Neural progenitor cell (in vitro differentiated cells): ENCODE results near the gene AMBN. TPM values are rescaled to one million over a fixed set of nuclear protein-coding genes. Genes with fewer than 3 reads are reported as not detected.
"Not testable (repeated sequence)": the region's sequence is repeated elsewhere in the genome, so short reads cannot be mapped to it uniquely, and the experiment has no call there.

ENCODE experiments used
- DNase-seq: peaks from one replicate; pipeline ENCODE4 v3.0.0-alpha.2; 2016; ENCODE audit warnings: low spot score
- H2AFZ ChIP-seq: fragments of 200-600 bp; sonication (generic); replicated peaks from 2 replicates; pipeline ENCODE4 v1.6.1; 2016; ENCODE audit warnings: antibody characterized with exemption
- H3F3A ChIP-seq: fragments of 200-600 bp; sonication (generic); 2 replicates; pipeline ENCODE4 v1.6.1; 2016; ENCODE audit warnings: antibody characterized with exemption, low read depth
- H3K27ac ChIP-seq: fragments of 200-600 bp; sonication (generic); 2 replicates; pipeline ENCODE4 v1.5.1; 2016; ENCODE audit warnings: mild to moderate bottlenecking
- H3K27me3 ChIP-seq: fragments of 200-600 bp; sonication (generic); 2 replicates; pipeline ENCODE4 v1.6.1; 2016; ENCODE audit warnings: mild to moderate bottlenecking, moderate library complexity
- H3K36me3 ChIP-seq: fragments of 200-600 bp; sonication (generic); 2 replicates; pipeline ENCODE4 v1.5.1; 2016
- H3K4me1 ChIP-seq: fragments of 200-600 bp; sonication (generic); 2 replicates; pipeline ENCODE4 v1.6.1; 2016; ENCODE audit warnings: mixed run types
- H3K4me2 ChIP-seq: fragments of 200-600 bp; sonication (generic); 2 replicates; pipeline ENCODE4 v1.6.1; 2016
- H3K4me3 ChIP-seq: fragments of 200-600 bp; sonication (generic); 2 replicates; pipeline ENCODE4 v1.5.1; 2016
- H3K79me2 ChIP-seq: fragments of 200-600 bp; sonication (generic); 2 replicates; pipeline ENCODE4 v1.6.1; 2016; ENCODE audit warnings: low read depth
- H3K9ac ChIP-seq: fragments of 200-600 bp; sonication (generic); 2 replicates; pipeline ENCODE4 v1.6.1; 2016
- H3K9me3 ChIP-seq: fragments of 200-600 bp; sonication (generic); 2 replicates; pipeline ENCODE4 v1.5.1; 2016; ENCODE audit warnings: low read depth
- H4K20me1 ChIP-seq: fragments of 200-600 bp; sonication (generic); 2 replicates; pipeline ENCODE4 v1.6.1; 2016; ENCODE audit warnings: low read depth
- H3K27ac Mint-ChIP-seq: 3 replicates; pipeline ENCODE4 v1.8.0; 2021; ENCODE audit warnings: mixed read lengths
- H3K27me3 Mint-ChIP-seq: 2 replicates; pipeline ENCODE4 v1.8.0; 2022; ENCODE audit warnings: low read depth, mild to moderate bottlenecking, inconsistent platforms, moderate library complexity, mixed read lengths; ENCODE audit not compliant: insufficient read depth
- H3K36me3 Mint-ChIP-seq: 3 replicates; pipeline ENCODE4 v1.8.0; 2021; ENCODE audit warnings: mixed read lengths
- H3K4me1 Mint-ChIP-seq: 3 replicates; pipeline ENCODE4 v1.8.0; 2021; ENCODE audit warnings: mixed read lengths
- H3K4me3 Mint-ChIP-seq: 3 replicates; pipeline ENCODE4 v1.8.0; 2021; ENCODE audit warnings: mild to moderate bottlenecking, moderate library complexity, mixed read lengths
- H3K9me3 Mint-ChIP-seq: 3 replicates; pipeline ENCODE4 v1.8.0; 2020; ENCODE audit warnings: mixed read lengths
- EZH2 ChIP-seq: fragments of 200-600 bp; sonication (generic); IDR thresholded peaks from 2 replicates; pipeline ENCODE4 v1.6.1; 2017; ENCODE audit warnings: antibody characterized with exemption, mild to moderate bottlenecking, moderate library complexity
- EZH2phosphoT487 ChIP-seq: fragments of 200-600 bp; sonication (generic); IDR thresholded peaks from 2 replicates; pipeline ENCODE4 v1.6.1; 2017; ENCODE audit warnings: antibody characterized with exemption
- total RNA-seq: library from RNA; depleted of rRNA; stranded (reverse); fragments of >200 nt; gene quantifications from 2 replicates; pipeline ENCODE4 v1.2.3, GENCODE V29; 2015; ENCODE audit warnings: low replicate concordance
- TF ChIP-seq, protein P1 (sequence below): fragments of 200-600 bp; sonication (generic); IDR thresholded peaks from 2 replicates; pipeline ENCODE4 v1.5.1; 2017; ENCODE audit warnings: antibody characterized with exemption, mild to moderate bottlenecking

The AMBN gene
- total RNA-seq, 1 donor from 2014 or later = not detected

DNA sequence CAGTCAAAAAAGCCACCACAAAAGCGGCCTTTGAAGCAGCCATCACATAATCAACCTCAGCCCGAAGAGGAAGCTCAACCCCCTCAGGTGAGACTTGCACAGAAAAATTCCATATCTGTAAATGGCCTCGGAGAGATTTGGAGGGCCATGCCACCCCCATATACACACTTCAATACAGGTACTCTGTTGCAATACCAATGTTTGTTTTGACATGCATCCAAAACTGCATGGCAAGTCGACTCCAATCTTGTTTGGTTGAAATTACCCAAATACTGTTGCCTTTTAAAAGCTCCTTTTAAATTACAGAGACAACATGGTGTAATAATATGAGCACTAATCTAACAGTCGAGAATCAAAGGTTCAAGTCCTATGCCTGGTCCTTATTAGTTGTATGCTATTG lies 42.4 kb downstream of the AMBN start:
- TF ChIP-seq EZH2 (no peak), EZH2phosphoT487 (no peak)
- TF ChIP-seq, protein P1, sequence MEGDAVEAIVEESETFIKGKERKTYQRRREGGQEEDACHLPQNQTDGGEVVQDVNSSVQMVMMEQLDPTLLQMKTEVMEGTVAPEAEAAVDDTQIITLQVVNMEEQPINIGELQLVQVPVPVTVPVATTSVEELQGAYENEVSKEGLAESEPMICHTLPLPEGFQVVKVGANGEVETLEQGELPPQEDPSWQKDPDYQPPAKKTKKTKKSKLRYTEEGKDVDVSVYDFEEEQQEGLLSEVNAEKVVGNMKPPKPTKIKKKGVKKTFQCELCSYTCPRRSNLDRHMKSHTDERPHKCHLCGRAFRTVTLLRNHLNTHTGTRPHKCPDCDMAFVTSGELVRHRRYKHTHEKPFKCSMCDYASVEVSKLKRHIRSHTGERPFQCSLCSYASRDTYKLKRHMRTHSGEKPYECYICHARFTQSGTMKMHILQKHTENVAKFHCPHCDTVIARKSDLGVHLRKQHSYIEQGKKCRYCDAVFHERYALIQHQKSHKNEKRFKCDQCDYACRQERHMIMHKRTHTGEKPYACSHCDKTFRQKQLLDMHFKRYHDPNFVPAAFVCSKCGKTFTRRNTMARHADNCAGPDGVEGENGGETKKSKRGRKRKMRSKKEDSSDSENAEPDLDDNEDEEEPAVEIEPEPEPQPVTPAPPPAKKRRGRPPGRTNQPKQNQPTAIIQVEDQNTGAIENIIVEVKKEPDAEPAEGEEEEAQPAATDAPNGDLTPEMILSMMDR = no peak
- H3K27ac Mint-ChIP-seq = no peak overlapping the region
- Histone ChIP-seq H3K9ac (no peak overlapping the region), H3K4me3 (no peak overlapping the region), H3K4me2 (no peak overlapping the region), H3K9me3 (no peaks in the 10 kb centered on the region), H3F3A (no peaks in the 10 kb centered on the region), H3K27me3 (no peaks in the 10 kb centered on the region), H3K4me1 (no peaks in the 10 kb centered on the region), H3K36me3 (no peaks in the 10 kb centered on the region), H3K79me2 (no peaks in the 10 kb centered on the region), H3K27ac (no peak overlapping the region), H2AFZ (no peak overlapping the region), H4K20me1 (no peaks in the 10 kb centered on the region)
- peaks cover 2% of the 10 kb centered on the region for H3K4me1 Mint-ChIP-seq
- H3K9me3 Mint-ChIP-seq = no peaks in the 10 kb centered on the region
- no peak for DNase-seq
- H3K36me3 Mint-ChIP-seq = no peaks in the 10 kb centered on the region
- no peak overlapping the region for H3K4me3 Mint-ChIP-seq
- H3K27me3 Mint-ChIP-seq = no peaks in the 10 kb centered on the region

DNA sequence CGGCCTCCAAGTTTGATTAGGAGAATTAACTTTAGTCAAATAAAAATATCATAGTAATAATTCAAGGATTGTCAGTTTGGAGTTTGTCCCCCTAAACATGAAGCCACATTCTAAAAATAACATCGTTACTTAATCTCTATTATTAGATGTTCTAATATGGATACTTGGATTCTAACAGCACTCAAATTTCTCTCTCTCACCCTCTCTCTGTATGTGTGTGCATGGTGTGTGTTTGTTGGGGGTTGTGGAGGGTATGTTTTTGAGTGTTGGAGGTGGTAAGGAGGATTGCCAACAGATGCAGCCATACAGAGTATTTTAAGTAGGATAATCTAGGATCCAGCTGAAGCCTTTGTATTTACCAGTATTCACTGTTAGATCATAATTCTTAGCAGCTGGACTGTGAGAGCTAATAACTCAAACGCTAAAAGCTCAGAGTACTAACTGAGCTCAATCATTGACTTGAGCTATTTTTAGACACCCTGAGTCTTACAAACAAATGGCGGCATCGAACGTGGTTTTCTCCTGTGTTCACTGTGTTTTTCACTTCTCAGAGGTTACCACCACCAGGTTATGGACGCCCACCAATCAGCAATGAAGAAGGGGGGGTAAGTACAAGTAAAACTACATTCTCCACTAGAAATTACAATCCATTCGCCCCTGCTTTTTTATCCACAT lies 45.3 kb downstream of the AMBN start:
- Mint-ChIP-seq H3K27me3 (no peaks in the 10 kb centered on the region), H3K27ac (no peak overlapping the region)
- H3K4me2 ChIP-seq = no peak overlapping the region

DNA sequence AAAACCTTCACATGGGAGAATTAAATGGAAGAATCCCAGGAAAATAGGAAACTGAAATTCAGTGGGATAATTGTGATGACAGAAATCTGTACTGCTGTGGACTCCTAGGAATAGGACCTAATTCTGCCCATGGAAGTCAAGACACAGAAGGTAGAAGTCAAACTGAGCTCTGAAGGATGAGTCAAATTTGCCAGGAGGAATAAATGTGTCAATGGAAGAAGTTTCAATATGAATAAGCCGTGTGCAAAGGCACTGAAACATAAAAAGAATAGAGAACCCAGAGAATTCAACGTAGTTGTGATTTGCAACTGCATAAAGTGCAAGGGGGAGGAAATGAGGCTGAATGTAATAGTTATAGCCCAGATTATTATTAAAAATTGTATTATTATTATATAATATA lies 48.1 kb downstream of the AMBN start:
- no peaks in the 10 kb centered on the region for H3K27me3 Mint-ChIP-seq
- no peak for TF ChIP-seq EZH2phosphoT487
- no peak for TF ChIP-seq EZH2
- TF ChIP-seq, protein P1 = no peak
- DNase-seq = no peak
- Histone ChIP-seq H3K36me3 (no peaks in the 10 kb centered on the region), H3K4me3 (no peak overlapping the region), H3F3A (no peaks in the 10 kb centered on the region), H3K79me2 (no peaks in the 10 kb centered on the region), H3K9me3 (no peaks in the 10 kb centered on the region), H2AFZ (no peak overlapping the region), H3K4me2 (no peak overlapping the region), H3K4me1 (no peaks in the 10 kb centered on the region), H3K27ac (no peak overlapping the region), H3K9ac (no peak overlapping the region), H3K27me3 (no peaks in the 10 kb centered on the region), H4K20me1 (no peaks in the 10 kb centered on the region)
- no peaks in the 10 kb centered on the region for H3K4me1 Mint-ChIP-seq
- H3K36me3 Mint-ChIP-seq = no peaks in the 10 kb centered on the region
- no peaks in the 10 kb centered on the region for H3K9me3 Mint-ChIP-seq
- no peak overlapping the region for H3K4me3 Mint-ChIP-seq
- no peak overlapping the region for H3K27ac Mint-ChIP-seq

More for the DNA sequence above, 45.3 kb downstream of the AMBN start:
- H4K20me1 ChIP-seq = no peaks in the 10 kb centered on the region
- no peaks in the 10 kb centered on the region for H3K36me3 Mint-ChIP-seq
- H3K4me1 Mint-ChIP-seq = no peaks in the 10 kb centered on the region
- H3K27me3 ChIP-seq = no peaks in the 10 kb centered on the region
- H3K9me3 Mint-ChIP-seq = no peaks in the 10 kb centered on the region
- no peak for DNase-seq
- H3K36me3 ChIP-seq = no peaks in the 10 kb centered on the region
- no peak overlapping the region for H3K9ac ChIP-seq
- no peaks in the 10 kb centered on the region for H3K9me3 ChIP-seq
- no peak for TF ChIP-seq EZH2phosphoT487
- TF ChIP-seq EZH2 = no peak
- TF ChIP-seq, protein P1 = no peak
- no peaks in the 10 kb centered on the region for H3F3A ChIP-seq
- H3K27ac ChIP-seq = no peak overlapping the region
- H3K4me3 Mint-ChIP-seq = no peak overlapping the region
- H3K4me3 ChIP-seq = no peak overlapping the region
- peak overlapping the region; percentile 15 for H2AFZ ChIP-seq
- no peaks in the 10 kb centered on the region for H3K79me2 ChIP-seq
- no peaks in the 10 kb centered on the region for H3K4me1 ChIP-seq

DNA sequence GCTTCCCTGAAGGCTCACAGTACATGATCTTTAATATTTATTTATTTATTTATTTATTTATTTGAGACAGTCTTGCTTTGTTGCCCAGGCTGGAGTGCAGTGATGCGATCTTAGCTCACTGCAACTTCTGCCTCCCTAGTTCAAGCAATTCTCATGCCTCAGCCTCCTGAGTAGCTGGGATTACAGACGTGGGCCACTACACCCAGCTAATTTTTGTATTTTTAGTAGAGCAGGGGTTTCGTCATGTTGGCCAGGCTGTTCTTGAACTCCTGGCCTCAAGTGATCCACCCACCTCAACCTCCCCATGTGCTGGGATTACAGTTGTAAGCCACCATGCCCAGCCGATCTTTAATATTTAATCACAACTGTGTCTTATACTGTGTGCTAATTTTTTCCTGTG lies 58.7 kb downstream of the AMBN start:
- not testable (repeated sequence) for H3K4me3 Mint-ChIP-seq, H4K20me1 ChIP-seq, H3K9ac ChIP-seq, H3K4me3 ChIP-seq, H2AFZ ChIP-seq, H3K9me3 ChIP-seq, H3F3A ChIP-seq, H3K9me3 Mint-ChIP-seq, H3K4me1 ChIP-seq, H3K27ac ChIP-seq, H3K27ac Mint-ChIP-seq, H3K36me3 Mint-ChIP-seq, H3K27me3 Mint-ChIP-seq, H3K4me1 Mint-ChIP-seq, H3K36me3 ChIP-seq, H3K4me2 ChIP-seq, DNase-seq, H3K27me3 ChIP-seq, H3K79me2 ChIP-seq
